RPMI8226 (cell line): Measurements from ENCODE around the gene SLC1A7.

Experiments used
- DNase-seq: peaks from one replicate; pipeline ENCODE4 v3.0.0-alpha.2; 2015

SLC1A7 gene

DNA sequence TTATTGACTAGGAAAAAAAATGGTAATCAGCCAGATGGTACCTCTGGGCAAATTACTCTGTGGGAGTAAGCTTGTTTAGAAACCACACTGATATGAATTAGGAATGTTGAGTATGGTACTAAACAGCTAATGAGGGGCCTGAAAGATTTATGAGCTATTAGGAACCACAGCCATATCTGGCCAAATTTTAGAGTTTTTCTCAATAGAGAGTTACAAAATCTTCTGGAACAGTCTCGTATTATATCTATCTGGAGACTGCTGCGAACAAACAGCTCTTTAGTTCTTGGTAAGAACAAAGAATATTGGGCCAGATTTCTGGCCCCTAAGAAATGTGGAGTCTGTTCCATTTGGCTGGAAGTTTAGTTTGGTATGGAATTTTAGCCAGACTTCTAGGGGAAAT is 85.3 kb downstream of the SLC1A7 start:
- DNase-seq, result no peak

DNA sequence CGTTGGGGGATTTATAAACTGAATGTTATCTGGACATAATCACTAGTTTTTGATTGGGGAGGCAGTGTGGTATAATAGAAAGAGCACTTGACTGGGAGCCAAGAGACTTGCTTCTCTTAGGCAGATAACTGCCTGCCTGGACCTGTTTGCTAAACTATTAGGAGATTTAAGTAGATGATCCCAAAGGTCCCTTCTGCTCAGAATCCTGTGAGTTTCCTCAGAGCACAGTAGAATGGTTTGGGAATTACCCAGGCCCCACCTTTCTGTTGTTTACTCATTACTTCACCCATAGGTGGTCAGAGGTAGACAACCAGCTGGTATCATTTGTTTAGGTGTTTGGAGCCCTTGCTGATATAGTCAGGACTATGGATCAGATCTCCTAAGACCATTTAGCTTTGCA is 90.8 kb downstream of the SLC1A7 start:
- DNase-seq, result no peak

- no peak for DNase-seq
Measured at GRCh38 chr1:53050310-53050709, 92.1 kb downstream of the SLC1A7 start.

DNA sequence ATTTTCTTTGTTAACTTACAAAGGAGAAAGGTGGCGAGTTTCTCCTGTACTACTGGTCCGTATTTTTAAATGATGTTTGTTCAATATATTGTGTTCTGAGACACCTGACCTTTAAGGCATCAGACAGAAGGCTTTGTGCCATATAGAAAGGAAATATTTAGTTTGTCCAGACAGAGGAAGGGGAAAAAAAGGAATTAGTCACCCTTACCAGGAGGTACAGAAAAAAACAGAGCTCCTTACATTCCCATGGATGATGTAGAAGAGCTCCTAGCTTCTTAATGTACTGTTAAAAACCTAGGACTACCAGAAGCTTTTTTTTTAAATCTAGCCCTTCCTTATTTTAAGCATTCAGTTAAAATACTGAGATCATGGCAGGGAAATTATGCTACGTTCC is 92.9 kb downstream of the SLC1A7 start:
- no peak for DNase-seq

DNA sequence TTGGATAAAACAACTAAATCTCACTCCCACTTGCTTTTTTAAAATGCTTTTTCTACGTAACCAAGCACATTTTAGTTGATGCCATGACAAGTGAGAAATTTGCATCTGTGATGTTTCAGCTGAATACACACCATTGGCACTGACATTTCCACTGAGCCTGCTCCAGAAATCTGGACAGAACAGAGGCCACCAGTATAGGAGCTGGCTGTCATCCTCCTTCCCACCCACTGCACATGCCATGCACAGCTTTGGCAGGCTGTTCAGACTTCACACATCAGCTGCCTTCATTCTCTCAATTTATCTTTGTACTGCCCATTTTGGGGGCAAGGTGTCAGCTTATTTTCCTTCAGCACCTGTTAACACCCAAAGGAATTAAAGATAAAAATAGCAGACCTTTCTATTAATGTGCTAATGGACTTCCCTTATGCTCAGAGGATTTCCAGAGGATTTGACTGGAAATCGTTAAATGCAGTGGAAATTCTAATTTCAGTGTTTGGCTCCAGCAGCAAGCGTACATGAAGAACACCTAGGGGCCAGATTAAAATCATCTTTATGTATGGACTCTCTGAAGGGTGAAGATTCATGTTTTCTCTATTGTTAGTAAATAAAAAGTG is 93.4 kb downstream of the SLC1A7 start:
- DNase-seq, result no peak

- no peak for DNase-seq
Measured at GRCh38 chr1:53047737-53048736, 94.4 kb downstream of the SLC1A7 start.

GRCh38 chr1:53046930-53047329 is 95.5 kb downstream of the SLC1A7 start:
- no peak for DNase-seq

DNA sequence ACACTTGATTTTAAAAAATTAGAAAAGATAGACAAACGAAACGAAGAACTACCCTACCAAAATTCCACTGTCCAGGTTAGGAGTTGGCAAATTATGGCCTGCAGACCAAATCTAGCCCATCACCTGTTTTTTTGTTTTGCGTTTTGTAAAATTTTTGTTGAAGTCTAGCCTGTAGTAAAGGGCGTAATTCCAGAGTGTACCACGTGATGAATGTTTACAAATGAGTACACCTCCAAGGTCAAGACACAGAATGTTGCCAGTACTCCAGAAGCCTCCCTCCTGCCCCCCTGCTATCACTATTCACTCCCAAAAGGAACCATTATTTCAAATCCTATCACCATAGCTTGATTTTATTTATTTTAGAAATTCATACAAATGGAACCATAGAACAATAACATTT is 97.5 kb downstream of the SLC1A7 start:
- DNase-seq, result no peak

DNA sequence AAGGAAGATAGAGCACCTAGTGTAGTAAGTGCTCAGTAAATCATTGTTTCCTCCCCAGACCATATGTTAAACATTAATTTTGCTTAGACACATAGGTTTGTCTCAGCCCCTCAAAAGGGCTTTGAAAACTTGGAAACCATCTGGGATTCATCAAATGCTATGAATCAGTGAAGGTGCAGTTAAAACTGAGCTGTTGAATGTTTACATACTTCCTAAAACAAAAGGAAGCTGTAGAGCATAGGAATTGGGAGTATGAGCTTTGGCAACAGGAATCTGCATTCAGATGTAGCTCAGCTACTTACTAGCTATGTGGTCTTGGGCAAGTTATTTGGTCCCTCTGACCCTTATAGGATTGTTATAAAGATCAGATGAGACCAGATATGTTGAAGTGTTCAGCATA is 99.2 kb downstream of the SLC1A7 start:
- DNase-seq, result no peak

DNA sequence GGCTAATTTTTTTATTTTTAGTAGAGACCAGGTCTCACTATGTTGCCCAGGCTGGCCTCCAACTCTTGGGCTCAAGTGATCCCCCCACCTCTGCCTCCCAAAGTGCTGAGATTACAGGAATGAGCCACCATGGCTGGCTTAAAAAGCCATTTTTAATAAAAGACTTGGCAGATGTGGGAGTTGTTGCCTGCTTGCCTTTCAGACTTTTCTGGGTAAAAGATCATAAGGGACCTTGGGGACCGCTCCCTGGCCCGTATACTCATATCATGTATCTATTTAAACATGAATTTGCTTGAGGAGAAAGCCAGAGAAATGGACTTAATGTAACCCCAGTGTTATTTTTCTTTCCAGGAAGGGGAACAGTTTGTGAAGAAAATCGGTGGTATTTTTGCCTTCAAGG is 103.9 kb downstream of the SLC1A7 start:
- DNase-seq, result no peak
